Stimulated activated memory B cell treated with anti-CD40 and anti-IgM and Interleukin-4, amounts not matched to agents 10 μg/mL and 1 μg/mL and 100 μg/mL, for 72 hours (primary cell): ENCODE results near the gene PRM1.

ENCODE experiments used
- ATAC-seq: fragments of 150-1000 bp; cut with Tn5 transposase; 2 replicates; pipeline ENCODE4 v1.10.0; 2021
- H3K27ac Mint-ChIP-seq: one replicate; pipeline ENCODE4 v1.8.0; 2022; ENCODE audit warnings: mild to moderate bottlenecking, mixed read lengths
- H3K27me3 Mint-ChIP-seq: one replicate; pipeline ENCODE4 v1.8.0; 2022; ENCODE audit warnings: mixed read lengths
- H3K36me3 Mint-ChIP-seq: one replicate; pipeline ENCODE4 v1.8.0; 2022; ENCODE audit warnings: mixed read lengths
- H3K4me1 Mint-ChIP-seq: one replicate; pipeline ENCODE4 v1.8.0; 2022; ENCODE audit warnings: mixed read lengths
- H3K4me3 Mint-ChIP-seq: one replicate; pipeline ENCODE4 v1.8.0; 2022; ENCODE audit warnings: mild to moderate bottlenecking, moderate library complexity, mixed read lengths
- H3K9me3 Mint-ChIP-seq: one replicate; pipeline ENCODE4 v1.8.0; 2022; ENCODE audit warnings: mixed read lengths

Gene PRM1

DNA sequence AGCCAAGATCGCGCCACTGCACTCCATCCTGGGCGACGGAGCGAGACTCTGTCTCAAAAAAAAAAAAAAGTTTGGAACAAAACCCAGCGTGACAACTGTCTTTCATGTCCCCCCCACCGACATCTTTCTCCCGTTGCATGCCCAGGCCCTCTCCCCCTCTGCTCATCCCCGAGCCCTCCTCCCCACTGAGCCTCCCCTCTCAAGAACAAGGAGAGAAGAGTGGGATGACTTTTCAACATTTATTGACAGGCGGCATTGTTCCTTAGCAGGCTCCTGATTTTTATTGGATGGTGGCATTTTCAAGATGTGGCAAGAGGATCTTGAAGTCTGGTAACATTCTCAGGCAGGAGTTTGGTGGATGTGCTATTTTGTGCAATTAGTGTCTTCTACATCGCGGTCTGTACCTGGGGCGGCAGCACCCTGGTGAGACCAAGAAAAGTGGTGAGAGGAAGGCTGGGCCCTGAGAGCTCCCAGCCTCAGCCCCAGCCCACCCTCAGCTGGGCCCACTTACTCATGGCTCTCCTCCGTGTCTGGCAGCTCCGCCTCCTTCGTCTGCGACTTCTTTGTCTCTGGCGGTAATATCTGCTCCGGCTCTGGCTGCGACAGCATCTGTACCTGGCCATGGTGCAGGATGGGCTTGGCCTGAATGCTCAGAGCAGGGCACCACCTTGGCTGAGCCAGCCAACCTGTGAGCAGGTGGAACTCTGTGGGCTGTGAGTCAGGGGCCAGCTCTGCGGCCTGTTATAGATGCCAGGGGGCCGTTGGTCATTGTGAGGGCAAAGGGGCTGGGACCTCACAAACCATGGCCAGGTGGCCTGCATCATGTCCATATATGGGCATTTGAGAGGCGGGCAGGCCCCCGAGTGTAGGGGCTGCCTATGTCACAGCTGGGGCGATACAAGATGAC is at the start of gene PRM1:
TSS of gene PRM1 (minus strand) at position 715 of the 907 bp plus-strand sequence. CDS start at position 623, 92 bp downstream.
- Mint-ChIP-seq H3K36me3 (no peaks in the 10 kb centered on the region), H3K27ac (peak within 1 kb of the TSS; percentile 84), H3K4me1 (peaks cover 26% of the 10 kb centered on the region), H3K9me3 (no peaks in the 10 kb centered on the region), H3K4me3 (no peak within 1 kb of the TSS), H3K27me3 (no peaks in the 10 kb centered on the region)
- ATAC-seq, result no peak

GRCh38 chr16:11330526-11331237 is 49.6 kb upstream of the PRM1 start:
- Mint-ChIP-seq H3K4me1 (peaks cover 54% of the 10 kb centered on the region), H3K36me3 (peaks cover 10% of the 10 kb centered on the region), H3K4me3 (no peak overlapping the region), H3K9me3 (no peaks in the 10 kb centered on the region), H3K27ac (peak overlapping the region; percentile 97), H3K27me3 (no peaks in the 10 kb centered on the region)
- no peak for ATAC-seq

- Mint-ChIP-seq H3K27ac (peak overlapping the region; percentile 97), H3K4me1 (peaks cover 61% of the 10 kb centered on the region), H3K9me3 (no peaks in the 10 kb centered on the region), H3K27me3 (no peaks in the 10 kb centered on the region), H3K36me3 (peaks cover 10% of the 10 kb centered on the region), H3K4me3 (no peak overlapping the region)
- no peak for ATAC-seq
These were observed 48.8 kb upstream of the PRM1 start for GRCh38 chr16:11329891-11330290.

GRCh38 chr16:11329071-11329491 is 48.0 kb upstream of the PRM1 start:
- Mint-ChIP-seq H3K4me1 (peaks cover 65% of the 10 kb centered on the region), H3K27ac (peak overlapping the region; percentile 97), H3K4me3 (peak overlapping the region; percentile 81), H3K9me3 (no peaks in the 10 kb centered on the region), H3K36me3 (peaks cover 10% of the 10 kb centered on the region), H3K27me3 (no peaks in the 10 kb centered on the region)
- ATAC-seq, result peak; percentile 44

DNA sequence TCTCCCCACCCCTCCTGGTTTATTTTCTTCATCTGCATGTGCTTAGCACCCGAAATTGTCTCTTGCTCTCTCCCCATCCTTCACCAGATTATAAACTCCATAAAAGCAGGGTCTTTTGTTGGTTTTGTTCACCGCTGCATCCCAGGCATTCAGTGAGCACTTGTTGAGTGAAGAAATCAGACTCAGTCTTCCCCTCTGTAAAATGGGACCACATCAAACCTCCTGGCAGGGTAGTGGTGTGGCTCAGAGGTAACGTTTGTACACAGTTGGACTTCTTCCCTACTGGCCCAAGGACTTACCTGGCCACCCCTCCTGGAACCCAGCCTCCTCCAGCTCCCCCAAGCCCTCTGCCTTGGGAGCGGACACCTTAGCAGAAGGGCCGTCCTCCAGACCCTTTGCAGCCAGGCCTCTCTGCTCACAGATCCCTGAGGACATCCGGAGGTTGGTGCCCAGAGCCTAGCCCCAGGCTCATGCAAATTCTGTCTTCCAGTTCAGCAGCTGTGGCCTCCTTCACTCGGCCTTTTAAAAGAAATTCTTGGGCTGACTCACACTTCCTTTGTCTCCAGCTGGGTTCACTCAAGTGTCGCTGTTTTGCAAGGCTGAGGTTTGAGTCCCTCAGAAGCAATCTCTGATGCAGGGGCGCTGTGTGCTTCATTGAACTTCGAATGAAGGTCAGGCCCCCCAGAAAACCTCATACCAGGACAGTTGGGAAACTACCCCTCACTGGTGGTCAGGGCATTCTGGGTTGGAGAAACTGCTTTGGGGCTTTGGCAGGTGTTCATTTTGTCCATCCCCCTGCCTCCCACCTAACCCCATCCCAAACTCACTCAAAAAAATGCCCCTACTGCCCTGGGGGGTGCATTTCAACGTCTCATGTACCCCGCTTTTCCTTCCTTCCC is 47.3 kb upstream of the PRM1 start:
- Mint-ChIP-seq H3K4me3 (peak overlapping the region; percentile 81), H3K27ac (peak overlapping the region; percentile 97), H3K27me3 (no peaks in the 10 kb centered on the region), H3K4me1 (peaks cover 65% of the 10 kb centered on the region), H3K36me3 (peaks cover 10% of the 10 kb centered on the region), H3K9me3 (no peaks in the 10 kb centered on the region)
- ATAC-seq, result peak; percentile 89

DNA sequence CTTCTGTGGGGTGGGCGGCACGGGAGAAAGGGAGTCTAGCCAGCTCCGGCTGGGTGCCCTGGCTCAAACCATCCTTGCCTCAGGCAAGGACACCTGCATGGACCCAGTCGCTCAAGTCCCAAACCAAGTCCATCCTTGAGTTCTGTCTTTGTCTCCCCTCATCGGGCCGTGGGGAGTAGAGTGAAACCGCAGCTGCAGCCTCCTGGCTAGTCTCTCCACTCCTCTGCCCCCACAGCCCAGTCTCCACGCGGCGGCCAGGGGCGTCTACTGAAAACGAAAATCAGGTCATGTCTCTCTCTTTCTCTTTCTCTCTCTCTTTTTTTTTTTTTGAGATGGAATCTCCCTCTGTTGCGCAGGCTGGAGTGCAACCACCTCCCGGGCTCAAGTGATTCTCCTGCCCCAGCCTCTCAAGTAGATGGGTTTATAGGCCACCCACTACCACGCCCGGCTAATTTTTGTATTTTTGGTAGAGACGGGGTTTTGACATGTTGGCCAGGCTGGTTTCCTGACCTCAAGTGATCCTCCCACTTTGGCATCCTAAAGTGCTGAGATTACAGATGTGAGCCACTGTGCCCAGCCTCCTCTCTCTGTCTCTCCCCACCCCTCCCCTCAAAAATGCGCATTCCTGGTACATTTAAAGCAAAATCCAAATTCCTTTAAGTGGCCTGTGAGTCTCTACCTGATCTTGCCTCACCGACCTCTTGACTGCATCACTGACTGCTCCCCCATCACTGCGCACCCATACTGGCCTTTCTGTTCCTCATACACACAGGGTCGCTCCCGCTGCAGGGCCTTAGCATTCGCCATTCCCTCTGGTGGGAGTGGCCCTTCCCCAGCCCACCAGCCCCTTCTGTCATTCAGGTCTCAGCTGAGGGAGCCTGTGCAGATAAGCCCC is 46.4 kb upstream of the PRM1 start:
- Mint-ChIP-seq H3K4me3 (peak overlapping the region; percentile 81), H3K4me1 (peaks cover 65% of the 10 kb centered on the region), H3K36me3 (peaks cover 10% of the 10 kb centered on the region)

GRCh38 chr16:11326737-11327276 is 45.7 kb upstream of the PRM1 start:
- H3K36me3 Mint-ChIP-seq, result peaks cover 10% of the 10 kb centered on the region
- H3K9me3 Mint-ChIP-seq, result no peaks in the 10 kb centered on the region
- peak overlapping the region; percentile 81 for H3K4me3 Mint-ChIP-seq
- H3K4me1 Mint-ChIP-seq, result peaks cover 65% of the 10 kb centered on the region
- peak overlapping the region; percentile 97 for H3K27ac Mint-ChIP-seq
- no peaks in the 10 kb centered on the region for H3K27me3 Mint-ChIP-seq
- ATAC-seq, result no peak

More for the DNA sequence above, 46.4 kb upstream of the PRM1 start:
- H3K27me3 Mint-ChIP-seq, result no peaks in the 10 kb centered on the region
- peak overlapping the region; percentile 97 for H3K27ac Mint-ChIP-seq
- ATAC-seq, result peak; percentile 64
- no peaks in the 10 kb centered on the region for H3K9me3 Mint-ChIP-seq

DNA sequence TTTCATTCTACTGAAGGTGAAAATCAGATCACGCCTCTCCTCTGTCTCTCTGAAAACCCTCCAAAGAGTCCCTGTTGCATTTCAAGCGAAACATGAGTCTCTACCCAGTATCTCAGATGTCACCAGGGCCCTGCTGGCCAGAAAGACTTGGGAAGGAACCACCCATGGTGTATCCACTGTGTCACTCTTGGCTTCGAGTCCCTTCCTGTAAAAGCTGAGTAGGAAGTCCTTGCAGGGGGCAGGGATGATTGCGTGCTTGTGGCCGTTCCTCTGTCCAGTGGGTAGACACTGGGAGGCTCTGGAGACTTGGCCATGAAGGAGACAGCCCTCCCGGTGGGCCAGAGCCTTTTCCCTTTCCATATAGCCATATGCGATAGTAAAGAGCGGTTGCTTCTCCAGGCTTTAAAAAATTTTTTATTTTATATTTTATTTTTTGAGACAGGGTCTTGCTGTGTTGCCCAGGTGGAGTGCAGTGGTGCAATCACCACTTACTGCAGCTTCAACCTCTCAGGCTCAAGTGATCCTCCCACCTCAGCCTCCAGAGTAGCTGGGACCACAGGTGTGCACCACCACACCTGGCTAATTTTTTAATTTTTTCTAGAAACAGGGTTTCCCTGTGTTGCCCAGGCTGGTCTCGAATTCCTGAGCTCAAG is 45.1 kb upstream of the PRM1 start:
- no peak for ATAC-seq
- Mint-ChIP-seq H3K27me3 (no peaks in the 10 kb centered on the region), H3K36me3 (peaks cover 10% of the 10 kb centered on the region), H3K9me3 (no peaks in the 10 kb centered on the region), H3K4me1 (peaks cover 65% of the 10 kb centered on the region), H3K27ac (peak overlapping the region; percentile 97), H3K4me3 (no peak overlapping the region)

DNA sequence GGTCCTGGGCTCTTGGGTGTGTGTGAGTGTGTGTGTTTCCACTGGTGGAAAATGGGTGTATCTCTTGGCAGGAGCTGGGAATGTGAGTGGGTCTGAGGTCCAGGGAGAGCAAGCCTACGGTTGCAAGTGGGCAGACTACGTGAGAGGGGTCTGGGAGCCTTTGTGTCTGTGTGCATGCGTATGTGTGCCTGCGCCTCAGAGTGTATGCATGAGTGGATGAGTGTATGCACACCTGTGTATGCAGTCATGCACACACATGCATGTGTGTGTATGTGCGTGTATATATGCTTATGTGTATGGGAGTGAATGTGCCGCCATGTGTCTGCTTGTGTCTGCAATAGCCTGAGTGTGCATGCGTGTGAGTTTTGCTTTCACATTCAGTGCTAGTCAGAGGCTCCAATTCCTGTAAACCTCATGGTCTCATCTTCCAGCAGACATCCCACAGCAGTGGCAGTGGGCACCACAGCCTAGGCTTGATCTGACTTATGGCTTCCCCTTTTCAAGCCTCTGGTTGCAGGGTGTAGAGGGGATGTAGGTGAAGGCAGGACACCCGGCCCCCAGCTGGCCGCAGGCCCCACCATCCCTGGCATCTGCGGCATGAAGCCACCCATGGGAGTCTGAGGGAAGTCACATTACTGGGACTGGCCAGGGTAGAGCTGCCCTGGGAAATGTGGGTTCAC is 44.4 kb upstream of the PRM1 start:
- Mint-ChIP-seq H3K4me1 (peaks cover 60% of the 10 kb centered on the region), H3K4me3 (no peak overlapping the region), H3K27ac (peak overlapping the region; percentile 55)

GRCh38 chr16:11323551-11324336 is 42.6 kb upstream of the PRM1 start:
- Mint-ChIP-seq H3K4me1 (peaks cover 45% of the 10 kb centered on the region), H3K27ac (no peak overlapping the region)
- no peak for ATAC-seq

More for the DNA sequence above, 44.4 kb upstream of the PRM1 start:
- H3K27me3 Mint-ChIP-seq, result no peaks in the 10 kb centered on the region
- peak; percentile 58 for ATAC-seq
- peaks cover 10% of the 10 kb centered on the region for H3K36me3 Mint-ChIP-seq
- H3K9me3 Mint-ChIP-seq, result no peaks in the 10 kb centered on the region

DNA sequence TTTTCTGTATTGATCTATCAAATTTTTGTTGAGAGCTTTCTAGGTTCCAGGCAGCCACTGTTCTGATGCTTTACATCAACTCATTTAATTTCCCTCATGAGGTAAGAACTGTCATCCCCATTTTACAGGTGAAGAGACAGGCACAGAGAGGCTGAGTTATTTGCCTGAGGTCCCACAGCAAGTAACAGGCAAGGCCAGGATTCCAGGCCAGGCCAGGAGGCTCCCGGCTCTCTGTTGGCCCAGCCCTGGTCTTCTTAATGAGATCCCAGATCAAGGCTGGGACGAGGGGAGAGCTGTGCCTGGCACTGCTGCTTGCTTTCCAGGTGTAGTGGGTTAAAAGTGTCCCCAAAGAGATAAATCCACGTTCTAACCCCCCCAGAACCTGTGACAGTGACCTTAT is 41.7 kb upstream of the PRM1 start:
- no peaks in the 10 kb centered on the region for H3K9me3 Mint-ChIP-seq
- H3K4me1 Mint-ChIP-seq, result peaks cover 39% of the 10 kb centered on the region
- no peak for ATAC-seq
- H3K36me3 Mint-ChIP-seq, result peaks cover 10% of the 10 kb centered on the region
- no peak overlapping the region for H3K4me3 Mint-ChIP-seq
- H3K27me3 Mint-ChIP-seq, result no peaks in the 10 kb centered on the region
- no peak overlapping the region for H3K27ac Mint-ChIP-seq

More at GRCh38 chr16:11323551-11324336, 42.6 kb upstream of the PRM1 start:
- Mint-ChIP-seq H3K9me3 (no peaks in the 10 kb centered on the region), H3K27me3 (no peaks in the 10 kb centered on the region), H3K4me3 (no peak overlapping the region), H3K36me3 (peaks cover 10% of the 10 kb centered on the region)

DNA sequence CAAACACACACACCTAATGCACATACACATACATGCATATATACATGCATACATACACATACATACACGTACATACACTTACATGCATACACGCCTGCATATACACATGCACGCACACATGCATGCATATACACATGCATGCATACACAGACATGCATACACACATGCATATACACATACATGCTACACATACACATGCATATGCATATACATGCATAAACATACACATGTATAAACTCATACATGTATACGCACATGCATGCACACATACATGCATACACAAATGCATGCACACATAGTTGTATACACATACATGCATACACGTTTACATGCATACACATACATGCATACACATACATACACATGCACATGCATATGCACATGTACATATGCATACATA is 40.5 kb upstream of the PRM1 start:
- ATAC-seq, result no peak
- H3K4me3 Mint-ChIP-seq, result no peak overlapping the region
- H3K9me3 Mint-ChIP-seq, result no peaks in the 10 kb centered on the region
- H3K4me1 Mint-ChIP-seq, result peaks cover 28% of the 10 kb centered on the region
- no peaks in the 10 kb centered on the region for H3K27me3 Mint-ChIP-seq
- peaks cover under 1% of the 10 kb centered on the region for H3K36me3 Mint-ChIP-seq
- no peak overlapping the region for H3K27ac Mint-ChIP-seq
